Smooth muscle cell (in vitro differentiated cells): ENCODE measurements around the gene DCLK2. TPM values are rescaled to one million over a fixed set of nuclear protein-coding genes. Genes with fewer than 3 reads are reported as not detected.

Experiments
- DNase-seq: peaks from one replicate; lab custom pipeline; 2025; ENCODE audit not compliant: unreplicated experiment; lab: John Stamatoyannopoulos, UW
- H2AFZ ChIP-seq: fragments of 200-600 bp; sonication (generic); 2 replicates; pipeline ENCODE4 v1.6.0; 2016; ENCODE audit warnings: antibody characterized with exemption, low read depth, mild to moderate bottlenecking
- H3F3A ChIP-seq: fragments of 200-600 bp; sonication (generic); 2 replicates; pipeline ENCODE4 v1.6.0; 2017; ENCODE audit warnings: antibody characterized with exemption, low read depth
- H3K27ac ChIP-seq: fragments of 200-600 bp; sonication (generic); 2 replicates; pipeline ENCODE4 v1.5.1; 2016; ENCODE audit warnings: low read depth, mild to moderate bottlenecking
- H3K27me3 ChIP-seq: fragments of 200-600 bp; sonication (generic); 2 replicates; pipeline ENCODE4 v1.6.1; 2016; ENCODE audit warnings: low read depth, mild to moderate bottlenecking
- H3K36me3 ChIP-seq: fragments of 200-600 bp; sonication (generic); 2 replicates; pipeline ENCODE4 v1.5.1; 2016; ENCODE audit warnings: low read depth
- H3K4me1 ChIP-seq: fragments of 200-600 bp; sonication (generic); 2 replicates; pipeline ENCODE4 v1.5.1; 2016; ENCODE audit warnings: low read depth
- H3K4me2 ChIP-seq: fragments of 200-600 bp; sonication (generic); 2 replicates; pipeline ENCODE4 v1.6.0; 2016; ENCODE audit warnings: mild to moderate bottlenecking
- H3K4me3 ChIP-seq: fragments of 200-600 bp; sonication (generic); 2 replicates; pipeline ENCODE4 v1.5.1; 2016; ENCODE audit warnings: mild to moderate bottlenecking
- H3K79me2 ChIP-seq: fragments of 200-600 bp; sonication (generic); 2 replicates; pipeline ENCODE4 v1.6.0; 2016; ENCODE audit warnings: low read depth, mild to moderate bottlenecking
- H3K9ac ChIP-seq: fragments of 200-600 bp; sonication (generic); 2 replicates; pipeline ENCODE4 v1.6.0; 2016; ENCODE audit warnings: low read depth
- H3K9me3 ChIP-seq: fragments of 200-600 bp; sonication (generic); replicated peaks from 2 replicates; pipeline ENCODE4 v1.5.1; 2016; ENCODE audit warnings: low read depth
- H4K20me1 ChIP-seq: fragments of 200-600 bp; sonication (generic); 2 replicates; pipeline ENCODE4 v1.6.0; 2016; ENCODE audit warnings: low read depth
- CTCF ChIP-seq: fragments of 200-600 bp; sonication (generic); IDR thresholded peaks from 2 replicates; pipeline ENCODE4 v1.5.1; 2017; ENCODE audit warnings: borderline replicate concordance, mild to moderate bottlenecking, antibody characterized with exemption; ENCODE audit not compliant: insufficient read depth, poor library complexity, severe bottlenecking
- WGBS: methylation state at CpG from one replicate; pipeline ENCODE4 v1.1.7; 2016; ENCODE audit warnings: low lambda C conversion rate; 5-methylcytosine and 5-hydroxymethylcytosine counted together
- polyA plus RNA-seq: library from polyadenylated mRNA; unstranded; fragments of >200 nt; fragmentation: Nextera tagmentation; extraction: Ambion mirVana; gene quantifications from 2 replicates; pipeline ENCODE4 v1.2.1, GENCODE V29; 2016
- total RNA-seq: library from RNA; depleted of rRNA; stranded (reverse); fragments of >200 nt; gene quantifications from 2 replicates; pipeline ENCODE4 v1.2.3, GENCODE V29; 2014

DCLK2 gene
- total and polyA plus RNA-seq, 2 experiments from 2014 or later = 1.3 to 4.8 TPM

- H3F3A ChIP-seq = no peaks in the 10 kb centered on the region
- no peak for TF ChIP-seq CTCF
- no peaks in the 10 kb centered on the region for H3K27me3 ChIP-seq
- DNase-seq = no peak
- H3K4me1 ChIP-seq = no peaks in the 10 kb centered on the region
- no peaks in the 10 kb centered on the region for H3K9me3 ChIP-seq
- H3K36me3 ChIP-seq = no peaks in the 10 kb centered on the region
- no peak overlapping the region for H3K4me2 ChIP-seq
- H3K79me2 ChIP-seq = no peaks in the 10 kb centered on the region
- H2AFZ ChIP-seq = no peak overlapping the region
- H3K9ac ChIP-seq = no peak overlapping the region
- no peaks in the 10 kb centered on the region for H4K20me1 ChIP-seq
- WGBS = 70% methylated on average over 25 of the region's 25 CpGs
- H3K27ac ChIP-seq = no peak overlapping the region
- H3K4me3 ChIP-seq = no peak overlapping the region
Measured at GRCh38 chr4:150256841-150257730, 178.8 kb downstream of the DCLK2 start.

- 91% methylated on average over 6 of the region's 6 CpGs for WGBS
- no peak for TF ChIP-seq CTCF
Measured at GRCh38 chr4:150258569-150258968, 180.3 kb downstream of the DCLK2 start.

GRCh38 chr4:150259861-150260567 lies 181.8 kb downstream of the DCLK2 start:
- H3K9me3 ChIP-seq = no peaks in the 10 kb centered on the region
- H3K79me2 ChIP-seq = no peaks in the 10 kb centered on the region
- H2AFZ ChIP-seq = no peak overlapping the region
- no peaks in the 10 kb centered on the region for H3K36me3 ChIP-seq
- TF ChIP-seq CTCF = no peak
- H3F3A ChIP-seq = no peaks in the 10 kb centered on the region
- no peak overlapping the region for H3K4me3 ChIP-seq
- 65% methylated on average over 8 of the region's 8 CpGs for WGBS
- H4K20me1 ChIP-seq = no peaks in the 10 kb centered on the region
- no peak overlapping the region for H3K9ac ChIP-seq
- H3K4me2 ChIP-seq = no peak overlapping the region
- DNase-seq = no peak
- no peak overlapping the region for H3K27ac ChIP-seq
- H3K27me3 ChIP-seq = no peaks in the 10 kb centered on the region
- H3K4me1 ChIP-seq = no peaks in the 10 kb centered on the region

More at GRCh38 chr4:150258569-150258968, 180.3 kb downstream of the DCLK2 start:
- no peaks in the 10 kb centered on the region for H3K27me3 ChIP-seq
- no peaks in the 10 kb centered on the region for H3K79me2 ChIP-seq
- H3K4me3 ChIP-seq = no peak overlapping the region
- DNase-seq = no peak
- no peak overlapping the region for H3K27ac ChIP-seq
- no peaks in the 10 kb centered on the region for H3K4me1 ChIP-seq
- H4K20me1 ChIP-seq = no peaks in the 10 kb centered on the region
- no peaks in the 10 kb centered on the region for H3F3A ChIP-seq
- no peak overlapping the region for H3K9ac ChIP-seq
- no peaks in the 10 kb centered on the region for H3K36me3 ChIP-seq
- no peak overlapping the region for H3K4me2 ChIP-seq
- H2AFZ ChIP-seq = no peak overlapping the region
- no peaks in the 10 kb centered on the region for H3K9me3 ChIP-seq
